Thoracic aorta (tissue), 2 donors: Measurements from ENCODE around the gene AKR7A2. TPM values are rescaled to one million over a fixed set of nuclear protein-coding genes. Genes with fewer than 3 reads are reported as not detected.

Experiments
- ATAC-seq: fragments of 150-250 bp; one replicate; pipeline ENCODE4 v1.8.0; 2017; ENCODE audit warnings: low read depth; ENCODE audit not compliant: insufficient number of reproducible peaks, low FRiP score
- DNase-seq: peaks from one replicate; pipeline ENCODE4 v3.0.0-alpha.2; 2020; ENCODE audit warnings: low spot score
- H3K27ac ChIP-seq, 2 donors: fragments of 200-600 bp; sonication (generic); 1 replicate in 1 of 2; 2 replicates in 1 of 2; pipeline ENCODE4 v1.5.1; 2016; ENCODE audit warnings: mild to moderate bottlenecking in 2 of 2, moderate library complexity in 2 of 2
- H3K27me3 ChIP-seq: fragments of 200-600 bp; sonication (generic); replicated peaks from 2 replicates; pipeline ENCODE4 v1.6.0; 2016; ENCODE audit warnings: mild to moderate bottlenecking; ENCODE audit not compliant: insufficient read depth
- H3K36me3 ChIP-seq: fragments of 200-600 bp; sonication (generic); one replicate; pipeline ENCODE4 v1.5.1; 2016
- H3K4me1 ChIP-seq, 2 donors: fragments of 200-600 bp; sonication (generic); 1 replicate in 1 of 2; 2 replicates in 1 of 2; pipeline versions ENCODE4 v1.5.1 to v1.6.0; 2016; ENCODE audit warnings: low read depth in 2 of 2, mild to moderate bottlenecking in 1 of 2; ENCODE audit not compliant: control insufficient read depth in 1 of 2
- H3K4me3 ChIP-seq: fragments of 200-600 bp; sonication (generic); 2 replicates; pipeline ENCODE4 v1.5.1; 2016; ENCODE audit warnings: mild to moderate bottlenecking
- H3K9me3 ChIP-seq: fragments of 200-600 bp; sonication (generic); 2 replicates; pipeline ENCODE4 v1.5.1; 2016
- CTCF ChIP-seq: fragments of 200-600 bp; sonication (generic); IDR thresholded peaks from one replicate; pipeline ENCODE4 v1.5.1; 2019; ENCODE audit warnings: antibody characterized with exemption
- total RNA-seq, 2 donors: library from RNA; depleted of rRNA; stranded (reverse); fragments of >200 nt; gene quantifications; one replicate each; pipeline versions ENCODE4 v1.1.0 to v1.2.3, GENCODE V29; 2016

AKR7A2 gene
- total RNA-seq, 2 donors from 2014 or later, result 67.1 to 71.5 TPM

GRCh38 chr1:19321071-19321470 lies 9.1 kb upstream of the AKR7A2 start:
- no peak overlapping the region for H3K27ac ChIP-seq
- no peak for ATAC-seq
- peaks cover 0 to under 1% of the 10 kb centered on the region in 2 donors for H3K4me1 ChIP-seq
- H3K4me3 ChIP-seq, result no peak overlapping the region
- no peaks in the 10 kb centered on the region for H3K9me3 ChIP-seq
- H3K27me3 ChIP-seq, result no peaks in the 10 kb centered on the region
- DNase-seq, result no peak
- TF ChIP-seq CTCF, result no peak
- H3K36me3 ChIP-seq, result peaks cover 28% of the 10 kb centered on the region

- Histone ChIP-seq H3K36me3 (peaks cover 10% of the 10 kb centered on the region), H3K4me3 (no peak overlapping the region), H3K27ac (no peak overlapping the region), H3K9me3 (no peaks in the 10 kb centered on the region), H3K27me3 (no peaks in the 10 kb centered on the region), H3K4me1 (peaks cover 9 to 11% of the 10 kb centered on the region in 2 donors)
- ATAC-seq (no peak), DNase-seq (no peak)
- no peak for TF ChIP-seq CTCF
Observed at GRCh38 chr1:19319196-19319595, 7.3 kb upstream of the AKR7A2 start.

GRCh38 chr1:19317126-19317910 lies 5.4 kb upstream of the AKR7A2 start:
- Histone ChIP-seq H3K36me3 (peaks cover 10% of the 10 kb centered on the region), H3K27ac (no peak overlapping the region), H3K4me1 (peaks cover 23 to 24% of the 10 kb centered on the region in 2 donors), H3K9me3 (no peaks in the 10 kb centered on the region), H3K4me3 (no peak overlapping the region), H3K27me3 (no peaks in the 10 kb centered on the region)
- ATAC-seq, result no peak
- DNase-seq, result no peak
- TF ChIP-seq CTCF, result no peak

DNA sequence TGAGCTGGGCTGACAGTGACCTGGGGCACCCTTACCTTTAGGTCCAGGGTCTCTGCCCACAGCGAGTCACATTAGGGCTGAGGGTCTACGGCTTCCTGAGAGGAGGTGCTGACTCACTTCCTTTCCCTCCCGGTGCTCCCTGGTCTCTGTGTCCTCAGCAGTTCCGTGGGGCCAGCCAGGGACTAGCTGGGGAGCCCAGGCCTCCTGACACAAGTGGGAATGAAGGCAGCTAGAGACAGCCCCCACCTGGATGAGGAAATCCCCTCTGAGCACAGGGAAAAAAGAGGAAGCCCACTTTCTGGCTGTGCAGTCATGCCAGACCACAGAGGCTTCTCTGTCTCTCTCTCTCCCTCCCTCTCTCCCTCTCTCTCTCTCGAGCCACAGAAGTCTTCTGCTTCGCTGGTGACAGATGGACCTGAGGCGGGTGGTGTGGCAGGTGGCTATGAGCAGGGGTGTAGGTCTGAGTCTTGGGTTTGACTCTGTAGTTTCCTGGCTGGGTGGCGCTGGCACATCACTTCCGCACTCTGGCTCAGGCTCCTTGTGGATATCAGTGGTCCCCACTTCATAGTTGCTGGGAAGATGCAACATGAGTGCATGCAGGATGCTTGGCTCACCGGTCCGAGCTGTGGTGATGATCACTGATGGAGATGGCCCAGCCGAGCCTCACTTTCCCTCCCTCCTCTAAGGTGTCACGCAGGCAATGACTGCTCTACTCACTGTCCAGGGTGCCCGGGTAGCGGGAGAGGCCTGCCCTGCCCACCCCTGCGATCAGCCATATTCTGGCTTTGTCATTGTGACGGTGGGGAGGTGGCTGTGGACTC lies 3.6 kb upstream of the AKR7A2 start:
- Histone ChIP-seq H3K9me3 (no peaks in the 10 kb centered on the region), H3K4me1 (peaks cover 28 to 33% of the 10 kb centered on the region in 2 donors), H3K4me3 (no peak overlapping the region), H3K27me3 (no peaks in the 10 kb centered on the region), H3K27ac (no peak overlapping the region), H3K36me3 (peaks cover 10% of the 10 kb centered on the region)
- no peak for DNase-seq
- ATAC-seq, result no peak
- TF ChIP-seq CTCF, result no peak
